K562 (cell line): Measurements from ENCODE around the gene LAMB3. TPM values are rescaled to one million over a fixed set of nuclear protein-coding genes. Genes with fewer than 3 reads are reported as not detected.

Experiments used
- ATAC-seq: fragments of 200-7000 bp; cut with Tn5 transposase; 3 replicates; pipeline ENCODE4 v1.9.1; 2020; ENCODE audit warnings: moderate library complexity
- BruUV-seq: library from RNA; stranded (reverse); fragments of 400-500 nt; replicated peaks from 2 replicates; lab custom pipeline; 2021; lab: Mats Ljungman, UMichigan
- CTCF ChIA-PET: fragments of 300-600 bp; formaldehyde crosslinking; extraction: SDS; loops from one replicate; lab custom pipeline; 2021; ENCODE audit warnings: low intra/inter-chr PET ratio; lab: Yijun Ruan, JAX
- POLR2A ChIA-PET: fragments of 300-600, 350-650 bp; sonication (Branson Sonifier 250); formaldehyde crosslinking; extraction: SDS; loops from one replicate; lab custom pipeline; 2021; ENCODE audit warnings: antibody characterized with exemption, inconsistent platforms; lab: Yijun Ruan, JAX
- DNase-seq, 4 experiments: peaks; one replicate each; pipeline versions ENCODE4 v3.0.0 to v3.0.0-alpha.2; 2011 to 2018; ENCODE audit warnings: low spot score in 3 of 4, mixed read lengths in 3 of 4; ENCODE audit errors: extremely low read depth in 1 of 4
- FAIRE-seq: peaks from 2 replicates; lab custom pipeline; 2011; peaks lifted over from hg19 to GRCh38; lab: Jason Lieb, UNC
- H2AFZ ChIP-seq: 2 replicates; pipeline ENCODE4 v1.6.0; 2011; ENCODE audit warnings: low read depth, low read length, control low read depth, inconsistent platforms
- H3K27ac ChIP-seq: fragments of 200-600 bp; 3 replicates; pipeline ENCODE4 v1.8.0; 2011; ENCODE audit warnings: low read depth, mild to moderate bottlenecking, control low read depth, inconsistent platforms, low read length, moderate library complexity, mixed read lengths; ENCODE audit errors: extremely low read depth
- H3K27me3 ChIP-seq, 2 experiments: fragments of 300-600 bp in 1 of 2; 2 replicates in 1 of 2; 3 replicates in 1 of 2; pipeline versions ENCODE4 v1.6.0 to v1.8.0; 2011; ENCODE audit warnings: inconsistent platforms in 2 of 2, low read length in 2 of 2, mild to moderate bottlenecking in 1 of 2, mixed read lengths in 1 of 2, moderate library complexity in 1 of 2; ENCODE audit not compliant: control insufficient read depth in 2 of 2, insufficient read depth in 2 of 2
- H3K36me3 ChIP-seq: fragments of 300-600 bp; 3 replicates; pipeline ENCODE4 v1.8.0; 2011; ENCODE audit warnings: mild to moderate bottlenecking, low read length, inconsistent platforms; ENCODE audit not compliant: control insufficient read depth, insufficient read depth
- H3K4me1 ChIP-seq, 2 experiments: fragments of 200-600 bp in 1 of 2; replicated peaks in 1 of 2; 2 replicates in 1 of 2; 3 replicates in 1 of 2; pipeline versions ENCODE4 v1.5.1 to v1.8.0; 2011; ENCODE audit warnings: inconsistent platforms in 2 of 2, low read length in 2 of 2, mild to moderate bottlenecking in 1 of 2, mixed read lengths in 1 of 2, moderate library complexity in 1 of 2; ENCODE audit not compliant: control insufficient read depth in 2 of 2, insufficient read depth in 2 of 2
- H3K4me2 ChIP-seq: 2 replicates; pipeline ENCODE4 v1.6.1; 2011; ENCODE audit warnings: low read length, control low read depth, inconsistent platforms, mixed read lengths; ENCODE audit not compliant: insufficient read depth
- H3K4me3 ChIP-seq: fragments of 200-600 bp; sonication (generic), shearing (Covaris generic); 2 replicates; pipeline ENCODE4 v1.5.1; 2016; ENCODE audit warnings: control low read depth, inconsistent platforms
- H3K79me2 ChIP-seq: fragments of 200-600 bp; 3 replicates; pipeline ENCODE4 v1.8.0; 2011; ENCODE audit warnings: low read length, inconsistent platforms; ENCODE audit not compliant: control insufficient read depth, insufficient read depth
- H3K9ac ChIP-seq, 2 experiments: 2 replicates each; pipeline versions ENCODE4 v1.6.0 to v1.6.1; 2011; ENCODE audit warnings: low read depth in 2 of 2, low read length in 2 of 2, control low read depth in 1 of 2, inconsistent platforms in 1 of 2, mild to moderate bottlenecking in 1 of 2, mixed read lengths in 1 of 2; ENCODE audit not compliant: insufficient read depth in 1 of 2
- H3K9me1 ChIP-seq: one replicate; pipeline ENCODE4 v1.6.0; 2011; ENCODE audit warnings: inconsistent platforms, mild to moderate bottlenecking, low read length, moderate library complexity; ENCODE audit not compliant: control insufficient read depth, insufficient read depth
- H3K9me3 ChIP-seq: replicated peaks from 2 replicates; pipeline ENCODE4 v1.5.1; 2011; ENCODE audit warnings: low read depth, low read length, inconsistent platforms; ENCODE audit not compliant: control insufficient read depth, insufficient read depth
- H4K20me1 ChIP-seq: replicated peaks from 2 replicates; pipeline ENCODE4 v1.6.1; 2011; ENCODE audit warnings: low read length, inconsistent platforms, mixed read lengths; ENCODE audit not compliant: control insufficient read depth, insufficient read depth
- AFF4 ChIP-seq: sonication (generic); formaldehyde crosslinking; IDR thresholded peaks from 2 replicates; pipeline ENCODE4 v1.8.0; 2023; ENCODE audit warnings: mild to moderate bottlenecking, missing genetic modification reagents
- CXXC5 ChIP-seq: fragments of 250-450 bp; sonication (Bioruptor Pico); IDR thresholded peaks from 2 replicates; pipeline ENCODE4 v1.8.0; 2022; ENCODE audit warnings: inconsistent platforms, mild to moderate bottlenecking, moderate library complexity
- NCOA1 ChIP-seq: fragments of 450-650 bp; IDR thresholded peaks from 2 replicates; pipeline ENCODE4 v1.6.1; 2016; ENCODE audit warnings: low read depth
- PHF20 ChIP-seq: fragments of 450-650 bp; IDR thresholded peaks from 2 replicates; pipeline ENCODE4 v1.6.1; 2018; ENCODE audit not compliant: partially characterized antibody
- ZBTB11 ChIP-seq, 3 experiments: fragments of 200-800 bp in 1 of 3; fragments of 250-450 bp in 1 of 3; fragments of 450-650 bp in 1 of 3; sonication (Bioruptor Pico) in 1 of 3; sonication (Bioruptor generic) in 1 of 3; formaldehyde crosslinking in 1 of 3; IDR thresholded peaks; 2 replicates each; pipeline versions ENCODE4 v1.6.1 to v1.8.0; 2016 to 2022; ENCODE audit warnings: mild to moderate bottlenecking in 2 of 3, missing genetic modification characterization in 2 of 3, missing compliant biosample characterization in 1 of 3, moderate library complexity in 1 of 3
- ZNF445 ChIP-seq: fragments of 250-450 bp; sonication (Bioruptor Pico); IDR thresholded peaks from 2 replicates; pipeline ENCODE4 v1.4.0; 2020; ENCODE audit warnings: low read depth, mild to moderate bottlenecking, moderate library complexity
- ZNF77 ChIP-seq: fragments of 250-450 bp; sonication (Bioruptor Pico); IDR thresholded peaks from 2 replicates; pipeline ENCODE4 v1.5.0; 2020
- WGBS: fragments of 100-300 bp; shearing (Covaris generic); methylation state at CpG from one replicate; pipeline ENCODE4 v1.1.6; 2016; ENCODE audit warnings: low coverage, mixed read lengths; ENCODE audit not compliant: insufficient coverage; ENCODE audit errors: missing lambda C conversion rate; 5-methylcytosine and 5-hydroxymethylcytosine counted together
- in situ Hi-C: fragments of 300-500 bp; cut with MboI; formaldehyde crosslinking; loops from 4 replicates; pipeline ENCODE4 v1.15.0; 2018; ENCODE audit warnings: inconsistent platforms, mixed read lengths
- intact Hi-C: fragments of 100-400 bp; cut with micrococcal nuclease; formaldehyde crosslinking; loops from 2 replicates; pipeline ENCODE4 v1.14.2; 2022
- polyA plus RNA-seq, 8 experiments: library from polyadenylated mRNA; depleted of rRNA in 4 of 8; stranded (reverse) in 5 of 8; unstranded in 3 of 8; fragments of >200 nt; fragmentation: Nextera tagmentation in 2 of 8; fragmentation: Illumina TruSeq in 1 of 8; extraction: Ambion mirVana in 2 of 8; extraction: Trizol in 1 of 8; gene quantifications; 2 replicates each; pipeline versions ENCODE4 v1.2.1 to v1.2.3, GENCODE V29; 2011 to 2014; ENCODE audit warnings: inconsistent platforms in 1 of 8, missing spikeins in 1 of 8
- total RNA-seq, 7 experiments: library from RNA; depleted of rRNA in 6 of 7; stranded (reverse); fragments of >200 nt in 6 of 7; fragmentation: Illumina TruSeq in 2 of 7; extraction: Trizol in 2 of 7; gene quantifications; 2 replicates each; pipeline versions ENCODE4 v1.2.1 to v1.2.3, GENCODE V29; 2011 to 2021; ENCODE audit warnings: low replicate concordance in 1 of 7

LAMB3 gene
- total and polyA plus RNA-seq, 9 of the 15 experiments (the other 6 are each of a cell fraction or from before 2014, with no cell fraction given): 0.08 to 1.3 (median 0.91) TPM

- TF ChIP-seq AFF4: no peak
These were observed 5.7 kb downstream of the LAMB3 start (continued) for GRCh38 chr1:209646558-209646957.

GRCh38 chr1:209645574-209646452, 6.4 kb downstream of the LAMB3 start:
- in situ Hi-C loops (no loop called here), intact Hi-C loops (loop anchor here (2.0 kb wide), 1 partner anchor 29 kb away; the partner anchor contains the start of gene G0S2)
- Histone ChIP-seq H3K79me2 (no peaks in the 10 kb centered on the region), H3K27me3 (no peaks in the 10 kb centered on the region), H3K27ac (peak overlapping the region; percentile 67), H3K4me2 (peak overlapping the region; percentile 70), H3K4me1 (peaks cover 47 to 89% of the 10 kb centered on the region in 2 experiments), H3K9me3 (no peaks in the 10 kb centered on the region), H3K4me3 (no peak overlapping the region), H2AFZ (peak overlapping the region; percentile 87), H3K36me3 (no peaks in the 10 kb centered on the region), H3K9ac (peak overlapping the region; percentile 39 to 68; a peak in 3 of 4 replicates), H3K9me1 (no peaks in the 10 kb centered on the region), H4K20me1 (no peaks in the 10 kb centered on the region)
- 13% methylated on average over 16 of the region's 16 CpGs for WGBS
- DNase-seq (peak; percentile 55 to 93 (median 76)), FAIRE-seq (peak; percentile 80), ATAC-seq (peak; percentile 68)
- ChIA-PET POLR2A (interaction anchor here (0.5 to 1.6 kb wide), 8 partner anchors 11 to 325 kb away, joined by 3 to 5 read pairs (median 3); partner anchors contain the start of gene G0S2), CTCF (no interaction called here)
- BruUV-seq: no TSS peak
- TF ChIP-seq CXXC5 (CRISPR knock-in tag): peak; percentile 77; the same call in 1 of the 2 replicates
- 0 out of 2 replicates have a peak, but pooled peaks have one; percentile 31 for TF ChIP-seq NCOA1
- peak in 1 of 3 experiments; percentile 60; a peak in 1 of 6 replicates for TF ChIP-seq ZBTB11 (CRISPR knock-in tag; IDR thresholded peaks at IDR 0.05)
- TF ChIP-seq ZNF445: 0 out of 2 replicates have a peak, but pooled peaks have one; percentile 20
- no peak for TF ChIP-seq ZNF77 (CRISPR knock-in tag)
- no peak for TF ChIP-seq PHF20
